Esophagus (tissue), 2 donors: Measurements from ENCODE around the gene MAGEF1. TPM values are rescaled to one million over a fixed set of nuclear protein-coding genes. Genes with fewer than 3 reads are reported as not detected.

Experiments used
- H3K27ac ChIP-seq, 2 donors: one replicate each; pipeline ENCODE4 v1.5.1; 2013; ENCODE audit warnings: low read depth in 2 of 2, mild to moderate bottlenecking in 2 of 2, inconsistent platforms in 1 of 2, low read length in 1 of 2, moderate library complexity in 1 of 2
- H3K27me3 ChIP-seq, 2 donors: one replicate each; pipeline ENCODE4 v1.6.1; 2013; ENCODE audit warnings: low read length in 2 of 2, control low read depth in 1 of 2, mild to moderate bottlenecking in 1 of 2; ENCODE audit not compliant: insufficient read depth in 2 of 2, control insufficient read depth in 1 of 2
- H3K36me3 ChIP-seq, 2 donors: one replicate each; pipeline ENCODE4 v1.6.1; 2013; ENCODE audit warnings: low read length in 1 of 2; ENCODE audit not compliant: control insufficient read depth in 2 of 2, insufficient read depth in 2 of 2
- H3K4me1 ChIP-seq, 2 donors: one replicate each; pipeline ENCODE4 v1.6.1; 2013; ENCODE audit warnings: low read length in 1 of 2; ENCODE audit not compliant: control insufficient read depth in 2 of 2, insufficient read depth in 2 of 2
- H3K4me3 ChIP-seq, 2 donors: one replicate each; pipeline ENCODE4 v1.5.1; 2013; ENCODE audit warnings: low read length in 2 of 2, mild to moderate bottlenecking in 2 of 2, low read depth in 1 of 2, moderate library complexity in 1 of 2
- H3K9me3 ChIP-seq, 2 donors: one replicate each; pipeline ENCODE4 v1.6.1; 2013; ENCODE audit warnings: mild to moderate bottlenecking in 2 of 2, low read depth in 1 of 2, low read length in 1 of 2, moderate library complexity in 1 of 2; ENCODE audit not compliant: control insufficient read depth in 2 of 2, insufficient read depth in 1 of 2
- WGBS, 2 donors: extraction: QIAGEN DNeasy Blood & Tissue Kit; methylation state at CpG; one replicate each; pipeline ENCODE4 v1.1.7; 2013; 5-methylcytosine and 5-hydroxymethylcytosine counted together
- polyA plus RNA-seq, 2 donors: library from polyadenylated mRNA; stranded (reverse); fragments of 200-250 nt; gene quantifications; one replicate each; pipeline ENCODE4 v1.2.3, GENCODE V29; 2013
- donor health status: healthy with polysubstance abuse.
- donor health status: Bipolar disorder and iron deficiency.

The MAGEF1 gene
- polyA plus RNA-seq = 10 to 100 TPM; 25.7 to 27.2 TPM

- peak within 1 kb of the TSS; percentile 90 to 92 for H3K27ac ChIP-seq
- peaks cover 2 to 3% of the 10 kb centered on the region in 2 donors for H3K4me1 ChIP-seq
- H3K4me3 ChIP-seq = peak within 1 kb of the TSS; percentile 65 to 81
- no peaks in the 10 kb centered on the region for H3K9me3 ChIP-seq
- H3K36me3 ChIP-seq = peaks cover 0 to 3% of the 10 kb centered on the region in 2 donors
- 0 to 1% methylated on average over 67 of the region's 67 CpGs for WGBS, 2 donors
- H3K27me3 ChIP-seq = no peaks in the 10 kb centered on the region
Measured at GRCh38 chr3:184711493-184712247, at the start of gene MAGEF1. TSS of gene MAGEF1 (minus strand) at chr3:184712064. CDS start at chr3:184711821, 243 bp downstream.

GRCh38 chr3:184761075-184761841 is 49.4 kb upstream of the MAGEF1 start:
- Histone ChIP-seq H3K4me3 (no peak overlapping the region), H3K27ac (no peak overlapping the region), H3K27me3 (no peaks in the 10 kb centered on the region), H3K9me3 (no peaks in the 10 kb centered on the region), H3K36me3 (no peaks in the 10 kb centered on the region), H3K4me1 (peaks cover 7 to 14% of the 10 kb centered on the region in 2 donors)
- 35 to 47% methylated on average over 13 of the region's 13 CpGs for WGBS, 2 donors

- H3K27me3 ChIP-seq = no peaks in the 10 kb centered on the region
- peaks cover 7 to 18% of the 10 kb centered on the region in 2 donors for H3K4me1 ChIP-seq
- H3K4me3 ChIP-seq = no peak overlapping the region
- peak overlapping the region in 1 of 2 donors; percentile 6 for H3K27ac ChIP-seq
- H3K36me3 ChIP-seq = no peaks in the 10 kb centered on the region
- H3K9me3 ChIP-seq = no peaks in the 10 kb centered on the region
- 61 to 65% methylated on average over 8 of the region's 8 CpGs for WGBS, 2 donors
Measured at GRCh38 chr3:184760337-184761074, 48.6 kb upstream of the MAGEF1 start.

GRCh38 chr3:184759666-184760200 is 47.9 kb upstream of the MAGEF1 start:
- WGBS, 2 donors = 69 to 74% methylated on average over 14 of the region's 14 CpGs
- Histone ChIP-seq H3K4me3 (no peak overlapping the region), H3K27me3 (no peaks in the 10 kb centered on the region), H3K9me3 (no peaks in the 10 kb centered on the region), H3K27ac (no peak overlapping the region), H3K4me1 (peaks cover 7 to 18% of the 10 kb centered on the region in 2 donors), H3K36me3 (no peaks in the 10 kb centered on the region)

- no peak overlapping the region for H3K27ac ChIP-seq
- WGBS, 2 donors = 86 to 97% methylated on average over 11 of the region's 11 CpGs
- H3K36me3 ChIP-seq = no peaks in the 10 kb centered on the region
- H3K9me3 ChIP-seq = no peaks in the 10 kb centered on the region
- no peaks in the 10 kb centered on the region for H3K27me3 ChIP-seq
- peaks cover 7 to 18% of the 10 kb centered on the region in 2 donors for H3K4me1 ChIP-seq
- no peak overlapping the region for H3K4me3 ChIP-seq
Measured at GRCh38 chr3:184758056-184758455, 46.2 kb upstream of the MAGEF1 start.

GRCh38 chr3:184757022-184757651 is 45.3 kb upstream of the MAGEF1 start:
- Histone ChIP-seq H3K36me3 (no peaks in the 10 kb centered on the region), H3K27me3 (no peaks in the 10 kb centered on the region), H3K27ac (peak overlapping the region; percentile 48 to 70), H3K4me1 (peaks cover 7 to 18% of the 10 kb centered on the region in 2 donors), H3K4me3 (no peak overlapping the region), H3K9me3 (no peaks in the 10 kb centered on the region)
- WGBS, 2 donors = 37 to 58% methylated on average over 17 of the region's 17 CpGs

- Histone ChIP-seq H3K27me3 (no peaks in the 10 kb centered on the region), H3K27ac (peak overlapping the region; percentile 15 to 44), H3K36me3 (no peaks in the 10 kb centered on the region), H3K4me3 (no peak overlapping the region), H3K4me1 (peaks cover 7 to 17% of the 10 kb centered on the region in 2 donors), H3K9me3 (no peaks in the 10 kb centered on the region)
- WGBS, 2 donors = 54 to 55% methylated on average over 13 of the region's 13 CpGs
Measured at GRCh38 chr3:184756151-184757021, 44.5 kb upstream of the MAGEF1 start.

- Histone ChIP-seq H3K4me3 (no peak overlapping the region), H3K27me3 (no peaks in the 10 kb centered on the region), H3K4me1 (peaks cover 3 to 8% of the 10 kb centered on the region in 2 donors), H3K9me3 (no peaks in the 10 kb centered on the region), H3K36me3 (no peaks in the 10 kb centered on the region), H3K27ac (no peak overlapping the region)
- WGBS, 2 donors = 71 to 72% methylated on average over 8 of the region's 8 CpGs
Measured at GRCh38 chr3:184755315-184755731, 43.5 kb upstream of the MAGEF1 start.
